ENCODE measurements around the gene FSIP1.
A peak's percentile ranks its signal among the peaks of the same experiment; 100 is the strongest.

The FSIP1 gene

GRCh38 chr15:39719109-39719508, 63.5 kb downstream of the FSIP1 start:
- no peak for DNase-seq

GRCh38 chr15:39717134-39717533, 65.5 kb downstream of the FSIP1 start:
- DNase-seq = no peak

- no peak for DNase-seq
Measured at GRCh38 chr15:39714251-39714650, 68.4 kb downstream of the FSIP1 start.

GRCh38 chr15:39713846-39714245, 68.8 kb downstream of the FSIP1 start:
- DNase-seq = no peak

- DNase-seq = no peak
Measured at GRCh38 chr15:39710681-39711080, 72.0 kb downstream of the FSIP1 start.

GRCh38 chr15:39709941-39710340, 72.7 kb downstream of the FSIP1 start:
- no peak for DNase-seq

GRCh38 chr15:39706206-39706605, 76.4 kb downstream of the FSIP1 start:
- no peak for DNase-seq

- no peak for DNase-seq
Measured at GRCh38 chr15:39704689-39705088, 78.0 kb downstream of the FSIP1 start.

- no peak for DNase-seq
Measured at GRCh38 chr15:39704235-39704634, 78.4 kb downstream of the FSIP1 start.

GRCh38 chr15:39701988-39702387, 80.7 kb downstream of the FSIP1 start:
- DNase-seq = no peak

GRCh38 chr15:39700375-39700700, 82.3 kb downstream of the FSIP1 start:
- no peak for DNase-seq

- DNase-seq = no peak
Measured at GRCh38 chr15:39699516-39700374, 82.9 kb downstream of the FSIP1 start.

GRCh38 chr15:39698444-39699390, 83.9 kb downstream of the FSIP1 start:
- DNase-seq = no peak

- DNase-seq = no peak
Measured at GRCh38 chr15:39697509-39697908, 85.1 kb downstream of the FSIP1 start.

GRCh38 chr15:39695793-39696192, 86.8 kb downstream of the FSIP1 start:
- DNase-seq = no peak

- peak; percentile 49 to 80 for DNase-seq
Measured at GRCh38 chr15:39692356-39693327, 90.0 kb downstream of the FSIP1 start.

- no peak for DNase-seq
Measured at GRCh38 chr15:39690881-39691634, 91.6 kb downstream of the FSIP1 start.

GRCh38 chr15:39687965-39688364, 94.7 kb downstream of the FSIP1 start:
- no peak for DNase-seq

GRCh38 chr15:39685999-39686613, 96.5 kb downstream of the FSIP1 start:
- DNase-seq = peak; percentile 10 to 72

GRCh38 chr15:39685367-39685766, 97.3 kb downstream of the FSIP1 start:
- no peak for DNase-seq

GRCh38 chr15:39684233-39684632, 98.4 kb downstream of the FSIP1 start:
- DNase-seq = no peak

Data from NCI-H446 (cell line).